BLaER1 (cell line): ENCODE data around the gene PANK3.
"Not testable (repeated sequence)": the region's sequence is repeated elsewhere in the genome, so short reads cannot be mapped to it uniquely, and the experiment has no call there.

Experiments used
- H3K27ac ChIP-seq: shearing (Covaris generic); formaldehyde crosslinking; 2 replicates; pipeline ENCODE4 v1.8.1; 2022
- H3K27me3 ChIP-seq: shearing (Covaris generic); formaldehyde crosslinking; 2 replicates; pipeline ENCODE4 v1.8.1; 2022
- H3K36me3 ChIP-seq: shearing (Covaris generic); formaldehyde crosslinking; 2 replicates; pipeline ENCODE4 v1.8.1; 2022
- H3K4me1 ChIP-seq: shearing (Covaris generic); formaldehyde crosslinking; 2 replicates; pipeline ENCODE4 v1.8.1; 2022
- H3K4me2 ChIP-seq: shearing (Covaris generic); formaldehyde crosslinking; 2 replicates; pipeline ENCODE4 v1.8.1; 2022
- H3K4me3 ChIP-seq: shearing (Covaris generic); formaldehyde crosslinking; 2 replicates; pipeline ENCODE4 v1.8.1; 2022
- H3K9ac ChIP-seq: shearing (Covaris generic); formaldehyde crosslinking; 2 replicates; pipeline ENCODE4 v1.8.1; 2022
- H3K9me3 ChIP-seq: shearing (Covaris generic); formaldehyde crosslinking; 2 replicates; pipeline ENCODE4 v1.8.1; 2022
- H4K20me1 ChIP-seq: shearing (Covaris generic); formaldehyde crosslinking; 2 replicates; pipeline ENCODE4 v1.8.1; 2022
- Cebpa-rat ChIP-seq: shearing (Covaris generic); IDR thresholded peaks from 2 replicates; pipeline ENCODE4 v1.8.1; 2022

The PANK3 gene

GRCh38 chr5:168557389-168557788 is 21.8 kb downstream of the PANK3 start:
- Histone ChIP-seq H3K4me3 (no peak overlapping the region), H3K27me3 (no peaks in the 10 kb centered on the region)

GRCh38 chr5:168553377-168554130 is 25.6 kb downstream of the PANK3 start:
- H3K27me3 ChIP-seq, result no peaks in the 10 kb centered on the region
- peaks cover 70% of the 10 kb centered on the region for H4K20me1 ChIP-seq
- H3K36me3 ChIP-seq, result peaks cover 88% of the 10 kb centered on the region
- no peak for TF ChIP-seq Cebpa-rat
- H3K27ac ChIP-seq, result no peak overlapping the region
- no peaks in the 10 kb centered on the region for H3K4me1 ChIP-seq
- H3K4me3 ChIP-seq, result no peak overlapping the region
- H3K9me3 ChIP-seq, result no peaks in the 10 kb centered on the region
- H3K9ac ChIP-seq, result no peak overlapping the region
- no peak overlapping the region for H3K4me2 ChIP-seq

More at GRCh38 chr5:168557389-168557788, 21.8 kb downstream of the PANK3 start:
- H3K9me3 ChIP-seq, result no peaks in the 10 kb centered on the region
- no peak for TF ChIP-seq Cebpa-rat
- no peak overlapping the region for H3K9ac ChIP-seq
- H3K4me2 ChIP-seq, result no peak overlapping the region
- H4K20me1 ChIP-seq, result peaks cover 60% of the 10 kb centered on the region
- H3K27ac ChIP-seq, result no peak overlapping the region
- no peaks in the 10 kb centered on the region for H3K4me1 ChIP-seq
- H3K36me3 ChIP-seq, result peaks cover 97% of the 10 kb centered on the region

GRCh38 chr5:168552146-168552545 is 27.0 kb downstream of the PANK3 start:
- no peak overlapping the region for H3K9ac ChIP-seq
- no peaks in the 10 kb centered on the region for H3K27me3 ChIP-seq
- no peak overlapping the region for H3K4me3 ChIP-seq
- H3K4me1 ChIP-seq, result no peaks in the 10 kb centered on the region
- H4K20me1 ChIP-seq, result peaks cover 78% of the 10 kb centered on the region
- no peaks in the 10 kb centered on the region for H3K9me3 ChIP-seq
- H3K4me2 ChIP-seq, result no peak overlapping the region
- TF ChIP-seq Cebpa-rat, result no peak
- no peak overlapping the region for H3K27ac ChIP-seq
- H3K36me3 ChIP-seq, result peaks cover 88% of the 10 kb centered on the region

DNA sequence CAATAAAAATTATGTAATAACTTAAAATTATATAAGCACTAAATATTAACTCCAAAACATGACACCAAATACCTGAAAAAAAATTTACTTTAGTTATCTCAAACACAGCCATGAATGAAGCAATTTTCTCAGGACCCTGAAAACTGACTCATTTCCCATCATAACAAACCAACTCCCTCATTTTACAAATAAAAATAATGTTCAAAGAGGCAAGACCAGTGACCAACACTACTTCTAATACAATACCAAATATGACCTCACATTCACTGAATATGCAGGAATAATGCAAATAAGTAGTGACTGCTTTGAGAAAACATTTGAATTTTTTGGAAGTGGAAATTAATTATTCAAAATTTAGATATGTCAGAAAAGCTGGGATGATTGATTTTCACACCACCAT is 28.5 kb downstream of the PANK3 start:
- no peak overlapping the region for H3K9ac ChIP-seq
- H3K27me3 ChIP-seq, result no peaks in the 10 kb centered on the region
- peaks cover 69% of the 10 kb centered on the region for H4K20me1 ChIP-seq
- no peaks in the 10 kb centered on the region for H3K9me3 ChIP-seq
- no peak overlapping the region for H3K4me3 ChIP-seq
- no peaks in the 10 kb centered on the region for H3K4me1 ChIP-seq
- no peak overlapping the region for H3K27ac ChIP-seq
- TF ChIP-seq Cebpa-rat, result no peak
- H3K4me2 ChIP-seq, result no peak overlapping the region
- peaks cover 85% of the 10 kb centered on the region for H3K36me3 ChIP-seq

DNA sequence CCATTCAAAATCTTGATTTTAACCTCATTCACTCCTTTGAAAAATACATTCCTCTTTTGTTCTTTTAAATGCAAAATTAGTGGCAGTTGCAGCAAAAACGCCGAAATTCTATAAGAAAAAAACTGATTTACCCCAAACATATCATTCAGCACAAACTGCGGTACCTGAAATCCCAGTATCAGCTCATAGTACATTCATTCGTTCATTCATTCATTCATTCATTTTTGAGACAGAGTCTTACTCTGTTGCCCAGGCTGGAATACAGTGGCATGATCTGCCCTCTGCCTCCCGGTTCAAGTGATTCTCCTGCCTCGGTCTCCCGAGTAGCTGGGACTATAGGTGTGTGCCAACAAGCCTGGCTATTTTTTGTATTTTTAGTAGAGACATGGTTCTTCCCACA is 29.6 kb downstream of the PANK3 start:
- H3K4me1 ChIP-seq, result no peaks in the 10 kb centered on the region
- H3K9me3 ChIP-seq, result no peaks in the 10 kb centered on the region
- TF ChIP-seq Cebpa-rat, result no peak
- H3K27ac ChIP-seq, result no peak overlapping the region
- no peak overlapping the region for H3K4me2 ChIP-seq
- H4K20me1 ChIP-seq, result peaks cover 60% of the 10 kb centered on the region
- no peak overlapping the region for H3K9ac ChIP-seq
- H3K4me3 ChIP-seq, result no peak overlapping the region
- H3K27me3 ChIP-seq, result no peaks in the 10 kb centered on the region
- peaks cover 74% of the 10 kb centered on the region for H3K36me3 ChIP-seq

- Histone ChIP-seq H3K4me3 (no peak overlapping the region), H3K9ac (no peak overlapping the region), H3K9me3 (no peaks in the 10 kb centered on the region), H4K20me1 (no peaks in the 10 kb centered on the region), H3K36me3 (no peaks in the 10 kb centered on the region), H3K27me3 (no peaks in the 10 kb centered on the region), H3K4me1 (no peaks in the 10 kb centered on the region), H3K4me2 (no peak overlapping the region), H3K27ac (no peak overlapping the region)
- no peak for TF ChIP-seq Cebpa-rat
These were observed 42.0 kb downstream of the PANK3 start for GRCh38 chr5:168537176-168537575.

DNA sequence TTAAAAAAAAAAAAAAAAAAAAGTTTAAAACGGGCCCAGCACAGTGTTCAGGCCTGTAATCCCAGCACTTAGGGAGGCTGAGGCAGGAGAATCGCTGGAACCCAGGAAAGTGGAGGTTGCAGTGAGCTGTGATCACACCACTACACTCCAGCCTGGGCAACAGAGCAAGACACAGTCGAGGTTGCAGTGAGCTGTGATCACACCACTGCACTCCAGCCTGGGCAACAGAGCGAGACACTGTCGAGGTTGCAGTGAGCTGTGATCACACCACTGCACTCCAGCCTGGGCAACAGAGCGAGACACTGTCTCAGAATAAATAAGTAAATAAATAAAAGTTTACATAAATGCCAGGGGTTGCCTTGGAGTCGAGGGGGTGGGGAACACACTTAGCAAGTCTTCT is 44.8 kb downstream of the PANK3 start:
- H4K20me1 ChIP-seq, H3K4me3 ChIP-seq, H3K9me3 ChIP-seq, H3K4me1 ChIP-seq, H3K27ac ChIP-seq, H3K27me3 ChIP-seq, H3K9ac ChIP-seq, H3K4me2 ChIP-seq, H3K36me3 ChIP-seq: not testable (repeated sequence)

- no peak overlapping the region for H3K4me2 ChIP-seq
- peaks cover 8% of the 10 kb centered on the region; the same call in 1 of the 2 replicates for H3K9me3 ChIP-seq
- H3K4me3 ChIP-seq, result no peak overlapping the region
- H3K9ac ChIP-seq, result no peak overlapping the region
- no peaks in the 10 kb centered on the region for H3K36me3 ChIP-seq
- no peak for TF ChIP-seq Cebpa-rat
- H3K27ac ChIP-seq, result no peak overlapping the region
- no peaks in the 10 kb centered on the region for H4K20me1 ChIP-seq
- H3K4me1 ChIP-seq, result no peaks in the 10 kb centered on the region
- no peaks in the 10 kb centered on the region for H3K27me3 ChIP-seq
These were observed 46.9 kb downstream of the PANK3 start for GRCh38 chr5:168531987-168532864.

DNA sequence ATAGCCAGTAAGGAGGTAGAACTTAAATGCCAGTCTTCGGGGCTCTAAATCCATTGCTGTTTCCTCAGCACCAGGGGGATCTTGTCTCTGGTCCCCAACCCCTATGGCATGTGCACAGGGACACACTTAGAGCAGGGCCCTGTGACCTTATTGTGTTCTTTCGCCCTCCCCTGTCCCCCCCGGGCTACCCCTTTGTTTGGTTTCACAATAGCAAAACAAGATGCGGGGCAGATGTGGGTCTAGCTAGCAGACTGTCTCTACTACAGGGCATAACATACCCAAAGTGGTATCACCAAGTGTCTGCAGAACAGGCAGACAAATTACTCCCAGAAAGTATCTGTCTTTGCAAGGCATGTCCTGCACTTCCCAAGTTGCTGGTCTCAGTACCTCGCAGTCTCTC is 48.0 kb downstream of the PANK3 start:
- no peaks in the 10 kb centered on the region for H4K20me1 ChIP-seq
- H3K4me3 ChIP-seq, result no peak overlapping the region
- H3K4me2 ChIP-seq, result no peak overlapping the region
- H3K9ac ChIP-seq, result no peak overlapping the region
- H3K36me3 ChIP-seq, result no peaks in the 10 kb centered on the region
- H3K9me3 ChIP-seq, result peaks cover 8% of the 10 kb centered on the region; the same call in 1 of the 2 replicates
- no peak for TF ChIP-seq Cebpa-rat
- no peaks in the 10 kb centered on the region for H3K4me1 ChIP-seq
- H3K27ac ChIP-seq, result no peak overlapping the region
- H3K27me3 ChIP-seq, result no peaks in the 10 kb centered on the region

DNA sequence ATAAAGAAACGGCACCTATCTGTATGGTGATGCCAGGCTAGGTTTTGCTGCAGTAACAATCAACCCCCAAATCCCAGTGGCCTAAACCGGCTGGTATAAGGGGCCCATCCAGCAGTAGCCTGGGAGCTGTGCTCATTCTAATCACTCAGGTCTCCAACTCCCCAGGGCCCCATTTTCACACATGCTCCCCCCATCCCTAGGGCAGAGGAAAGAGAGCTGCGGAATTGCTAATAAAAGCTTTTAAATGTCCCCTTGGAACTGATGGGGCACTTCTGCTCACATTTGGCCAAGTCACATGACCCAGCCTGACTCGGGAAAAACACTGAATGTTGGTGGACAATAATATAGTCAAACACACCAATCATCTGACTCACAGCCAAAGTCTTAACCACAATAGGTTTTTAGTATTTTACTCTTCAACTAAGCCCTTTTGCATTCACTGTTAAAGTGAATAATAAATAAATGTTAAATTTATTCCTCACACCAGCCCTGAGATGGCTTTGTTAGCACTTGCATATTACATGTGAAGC is 48.5 kb downstream of the PANK3 start:
- H3K36me3 ChIP-seq, result no peaks in the 10 kb centered on the region
- no peaks in the 10 kb centered on the region for H3K4me1 ChIP-seq
- no peak overlapping the region for H3K4me3 ChIP-seq
- no peak overlapping the region for H3K4me2 ChIP-seq
- H3K9ac ChIP-seq, result no peak overlapping the region
- no peaks in the 10 kb centered on the region for H3K27me3 ChIP-seq
- H3K27ac ChIP-seq, result no peak overlapping the region
- H4K20me1 ChIP-seq, result no peaks in the 10 kb centered on the region
- no peak for TF ChIP-seq Cebpa-rat
- H3K9me3 ChIP-seq, result peaks cover 8% of the 10 kb centered on the region; the same call in 1 of the 2 replicates
